Measurements from ENCODE around the gene CTTNBP2.

Gene CTTNBP2, protein sequence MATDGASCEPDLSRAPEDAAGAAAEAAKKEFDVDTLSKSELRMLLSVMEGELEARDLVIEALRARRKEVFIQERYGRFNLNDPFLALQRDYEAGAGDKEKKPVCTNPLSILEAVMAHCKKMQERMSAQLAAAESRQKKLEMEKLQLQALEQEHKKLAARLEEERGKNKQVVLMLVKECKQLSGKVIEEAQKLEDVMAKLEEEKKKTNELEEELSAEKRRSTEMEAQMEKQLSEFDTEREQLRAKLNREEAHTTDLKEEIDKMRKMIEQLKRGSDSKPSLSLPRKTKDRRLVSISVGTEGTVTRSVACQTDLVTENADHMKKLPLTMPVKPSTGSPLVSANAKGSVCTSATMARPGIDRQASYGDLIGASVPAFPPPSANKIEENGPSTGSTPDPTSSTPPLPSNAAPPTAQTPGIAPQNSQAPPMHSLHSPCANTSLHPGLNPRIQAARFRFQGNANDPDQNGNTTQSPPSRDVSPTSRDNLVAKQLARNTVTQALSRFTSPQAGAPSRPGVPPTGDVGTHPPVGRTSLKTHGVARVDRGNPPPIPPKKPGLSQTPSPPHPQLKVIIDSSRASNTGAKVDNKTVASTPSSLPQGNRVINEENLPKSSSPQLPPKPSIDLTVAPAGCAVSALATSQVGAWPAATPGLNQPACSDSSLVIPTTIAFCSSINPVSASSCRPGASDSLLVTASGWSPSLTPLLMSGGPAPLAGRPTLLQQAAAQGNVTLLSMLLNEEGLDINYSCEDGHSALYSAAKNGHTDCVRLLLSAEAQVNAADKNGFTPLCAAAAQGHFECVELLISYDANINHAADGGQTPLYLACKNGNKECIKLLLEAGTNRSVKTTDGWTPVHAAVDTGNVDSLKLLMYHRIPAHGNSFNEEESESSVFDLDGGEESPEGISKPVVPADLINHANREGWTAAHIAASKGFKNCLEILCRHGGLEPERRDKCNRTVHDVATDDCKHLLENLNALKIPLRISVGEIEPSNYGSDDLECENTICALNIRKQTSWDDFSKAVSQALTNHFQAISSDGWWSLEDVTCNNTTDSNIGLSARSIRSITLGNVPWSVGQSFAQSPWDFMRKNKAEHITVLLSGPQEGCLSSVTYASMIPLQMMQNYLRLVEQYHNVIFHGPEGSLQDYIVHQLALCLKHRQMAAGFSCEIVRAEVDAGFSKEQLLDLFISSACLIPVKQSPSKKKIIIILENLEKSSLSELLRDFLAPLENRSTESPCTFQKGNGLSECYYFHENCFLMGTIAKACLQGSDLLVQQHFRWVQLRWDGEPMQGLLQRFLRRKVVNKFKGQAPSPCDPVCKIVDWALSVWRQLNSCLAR (N-terminal part only)

DNA sequence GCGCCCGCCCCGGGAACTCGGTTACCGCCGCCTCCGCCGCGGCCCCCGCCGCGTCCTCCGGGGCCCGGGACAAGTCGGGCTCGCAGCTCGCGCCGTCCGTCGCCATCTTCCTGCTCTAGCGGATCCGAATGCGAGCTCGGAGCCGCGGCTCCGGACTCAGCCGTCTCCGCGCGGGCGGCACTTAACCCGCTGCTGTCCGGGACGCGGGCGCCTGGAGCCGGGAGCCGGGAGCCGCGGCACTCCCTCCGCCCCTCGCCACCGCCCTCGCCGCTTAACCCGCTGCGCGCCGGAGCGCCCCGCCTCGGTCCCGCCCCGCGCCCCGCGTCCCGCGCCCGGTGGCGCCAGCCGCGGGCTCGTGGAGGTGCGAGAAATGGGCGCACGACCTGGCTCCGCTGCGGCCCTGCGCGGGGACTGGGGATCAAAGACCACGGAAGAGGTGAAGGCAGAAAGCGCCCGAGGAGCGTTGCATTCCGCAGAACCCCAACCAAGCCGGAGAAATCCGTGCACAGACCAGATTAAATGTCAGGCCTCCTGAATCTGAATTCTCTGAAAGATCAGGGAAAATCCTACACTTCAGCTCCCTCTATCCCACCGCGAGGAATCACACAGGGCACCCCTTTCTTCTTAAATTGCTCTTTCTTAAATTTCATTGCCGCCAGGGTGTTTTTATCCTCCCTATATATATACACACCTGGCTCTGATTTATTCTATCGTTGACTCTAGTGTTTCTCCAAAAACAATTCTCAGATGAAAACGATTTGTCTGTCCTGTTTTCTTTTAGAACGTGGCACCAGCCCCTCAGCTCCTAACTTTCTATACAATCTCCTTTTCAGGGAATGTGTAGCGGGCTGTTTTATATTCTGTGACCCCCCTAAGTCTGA lies at the start of gene CTTNBP2:
CTTNBP2 (minus strand) TSS at position 132 of the 881 bp plus-strand sequence; CDS start at position 106, 26 bp downstream.
- peak; percentile 22 to 47 for DNase-seq

DNA sequence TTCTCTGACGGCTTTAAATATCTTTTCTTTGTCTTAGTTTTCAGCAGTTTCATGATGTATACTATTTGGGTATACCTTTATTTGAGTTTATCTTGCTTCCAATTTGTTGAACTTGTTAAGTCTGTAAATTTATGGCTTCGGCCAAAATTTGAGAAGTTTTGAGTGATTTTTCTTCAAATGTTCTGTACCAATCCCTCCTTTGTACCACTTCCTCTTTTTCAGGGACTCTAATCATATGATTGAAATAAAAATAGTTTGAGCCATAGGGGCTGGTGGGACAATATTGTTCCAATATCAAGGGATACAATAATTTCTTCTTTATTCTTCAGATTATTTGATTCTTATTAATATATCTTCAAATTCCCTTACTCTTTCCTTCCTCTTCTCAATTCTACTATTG lies 43.1 kb upstream of the CTTNBP2 start:
- no peak for DNase-seq

DNA sequence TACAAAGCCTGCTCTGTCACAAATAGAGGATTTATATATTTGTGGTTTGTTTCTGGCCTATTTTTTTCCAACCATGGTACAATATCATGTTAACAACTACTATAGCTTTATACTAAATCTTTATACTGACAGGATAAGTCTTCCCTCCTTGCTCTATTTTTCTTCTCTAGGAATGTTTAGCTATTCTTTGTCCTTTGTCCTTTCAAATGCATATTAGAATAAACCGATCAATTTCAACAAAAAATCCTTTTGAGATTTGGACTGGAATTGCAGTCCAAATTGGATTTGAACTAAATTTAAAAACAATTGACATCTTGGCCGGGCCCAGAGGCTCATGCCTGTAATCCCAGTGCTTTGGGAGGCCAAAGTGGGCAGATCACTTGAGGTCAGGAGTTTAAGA lies 39.2 kb upstream of the CTTNBP2 start:
- DNase-seq, result no peak

DNA sequence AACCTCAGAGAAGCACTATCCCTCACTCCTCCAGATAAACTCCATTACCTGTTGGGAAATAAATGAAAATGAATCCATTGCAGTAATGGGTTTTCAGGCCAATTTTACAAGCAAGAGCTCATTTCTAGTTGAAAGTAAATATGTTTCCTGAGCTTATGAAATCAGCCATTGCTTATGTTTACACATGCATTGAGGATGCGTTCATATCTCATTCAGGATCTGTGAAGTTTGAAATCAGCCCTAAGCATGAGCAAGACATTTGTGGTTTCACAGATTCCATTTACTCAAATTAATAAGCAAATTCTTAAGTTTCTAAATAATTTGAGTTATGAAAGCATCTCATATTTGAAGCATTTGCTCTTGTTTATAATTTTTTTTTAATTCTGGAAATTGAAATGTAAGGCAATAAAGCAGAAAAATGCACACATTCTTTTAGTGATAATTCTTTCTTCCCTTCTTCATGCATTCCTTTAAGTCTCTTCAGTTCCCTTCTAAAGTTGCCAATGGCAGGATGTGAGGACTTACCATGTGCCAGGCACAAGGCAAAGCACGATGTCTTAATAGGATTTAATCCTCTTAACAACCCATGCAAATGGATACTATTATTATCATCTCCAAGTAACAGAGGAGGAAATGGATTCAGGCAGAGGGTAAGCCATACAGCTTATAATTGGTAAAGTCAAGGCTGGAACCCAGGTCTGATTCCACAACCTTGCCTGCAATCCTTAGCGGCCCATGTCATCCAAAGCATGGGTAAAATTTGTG lies 35.0 kb upstream of the CTTNBP2 start:
- DNase-seq, result peak in 1 of 2 experiments; percentile 31

DNA sequence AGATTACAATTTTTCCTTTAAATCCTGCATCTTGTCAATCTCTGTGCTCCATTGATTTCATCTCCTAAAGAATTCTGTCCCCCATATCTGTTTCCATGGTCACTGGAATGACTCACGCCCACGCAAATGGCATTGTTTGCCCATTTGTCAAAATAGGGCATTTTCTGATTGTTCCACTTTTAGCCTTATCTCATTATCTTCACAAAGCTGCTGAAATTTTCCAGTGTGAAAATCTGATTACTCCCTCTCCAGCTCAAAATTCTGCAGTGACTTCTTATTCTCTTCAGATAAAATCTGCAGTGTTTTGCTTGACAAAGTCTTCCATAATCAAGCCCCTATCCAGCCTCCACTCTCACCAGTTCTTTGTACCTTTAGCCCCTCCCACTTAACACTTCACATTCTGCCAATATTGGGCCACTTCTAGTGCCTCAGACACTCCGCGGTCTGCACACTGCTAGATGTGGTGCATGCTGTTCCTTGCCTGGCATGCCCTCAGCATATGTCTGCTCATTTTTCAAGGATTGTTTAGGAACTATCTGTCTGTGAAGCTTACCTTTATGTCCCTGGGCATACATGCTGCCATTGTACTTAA lies 33.9 kb upstream of the CTTNBP2 start:
- DNase-seq, result no peak

DNA sequence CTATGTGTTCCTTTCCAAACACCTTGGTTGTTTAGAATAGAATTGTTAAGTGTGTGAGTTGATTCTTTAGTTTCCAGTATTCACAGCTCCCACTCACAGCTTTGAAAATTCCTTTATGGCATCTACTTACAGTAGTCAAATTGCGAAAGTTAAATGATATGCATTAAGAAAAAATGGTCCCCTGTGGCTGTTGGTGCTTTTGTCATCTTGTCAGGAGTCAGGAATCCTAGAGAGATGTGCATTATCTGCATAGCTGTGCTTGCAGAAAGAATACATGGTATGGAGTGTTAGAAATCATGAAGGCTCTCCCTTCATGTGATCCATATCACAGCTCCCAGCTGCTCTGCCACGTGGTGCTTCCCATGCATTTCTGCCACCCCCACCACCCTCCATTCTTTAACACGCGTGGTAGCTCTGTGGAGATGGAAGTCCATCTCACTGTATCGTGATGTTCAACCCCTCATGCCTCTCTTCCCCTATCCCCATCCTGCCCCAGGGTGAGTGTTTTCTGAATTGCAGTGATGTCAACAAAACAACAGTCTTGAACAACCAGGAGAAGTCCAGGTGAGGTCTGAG lies 29.2 kb upstream of the CTTNBP2 start:
- DNase-seq, result no peak

DNA sequence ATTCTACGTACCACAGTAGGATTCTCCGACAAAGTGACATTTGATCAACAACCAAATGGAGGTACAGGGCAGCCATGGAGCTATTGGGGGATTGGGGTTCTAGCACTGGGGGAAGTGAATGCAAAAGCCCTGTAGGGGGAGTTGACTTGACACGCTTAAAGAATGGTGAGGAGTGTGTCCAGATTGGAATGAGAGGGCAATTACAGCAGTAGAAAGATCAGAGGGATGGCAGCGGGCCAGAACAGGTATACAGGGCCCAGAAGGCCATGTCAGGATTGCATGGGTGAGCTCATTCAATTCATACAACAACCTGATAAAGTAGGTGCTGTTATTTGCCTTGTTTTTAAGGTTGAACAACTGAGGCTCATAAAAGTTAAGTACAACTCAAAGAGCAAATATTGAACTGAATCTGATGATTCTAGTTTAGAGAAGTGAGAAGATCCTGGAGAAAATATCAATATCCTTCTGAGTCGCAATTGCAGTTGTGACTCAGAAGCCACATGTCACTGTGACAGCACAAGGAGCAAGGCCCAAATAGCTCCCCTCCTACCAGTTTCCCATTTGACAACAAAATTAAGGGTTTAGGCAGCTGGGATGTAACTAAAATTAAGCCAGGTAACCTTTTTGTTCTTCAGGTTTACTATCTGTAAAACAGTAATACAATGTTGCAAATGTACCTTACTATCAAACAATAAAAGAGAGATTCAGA lies 28.0 kb upstream of the CTTNBP2 start:
- DNase-seq, result no peak

DNA sequence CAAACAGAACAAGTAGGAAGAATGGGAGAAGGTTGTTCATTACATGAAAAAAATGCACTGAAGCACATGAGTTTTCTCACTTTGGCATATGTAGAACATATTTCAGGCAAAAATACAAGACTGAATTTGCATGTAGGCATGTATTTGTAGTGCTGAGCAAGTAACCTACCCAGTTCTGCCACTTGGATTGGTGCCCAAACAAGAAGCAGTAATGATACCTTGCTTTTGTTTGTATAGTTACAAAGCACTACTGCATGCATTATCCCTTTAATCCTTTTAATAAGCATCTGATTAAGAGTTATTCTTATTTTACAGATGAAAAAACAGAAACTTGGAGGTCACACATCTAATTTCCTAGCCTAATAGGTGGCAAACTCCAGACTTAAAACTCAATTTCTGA lies 23.1 kb upstream of the CTTNBP2 start:
- no peak for DNase-seq

DNA sequence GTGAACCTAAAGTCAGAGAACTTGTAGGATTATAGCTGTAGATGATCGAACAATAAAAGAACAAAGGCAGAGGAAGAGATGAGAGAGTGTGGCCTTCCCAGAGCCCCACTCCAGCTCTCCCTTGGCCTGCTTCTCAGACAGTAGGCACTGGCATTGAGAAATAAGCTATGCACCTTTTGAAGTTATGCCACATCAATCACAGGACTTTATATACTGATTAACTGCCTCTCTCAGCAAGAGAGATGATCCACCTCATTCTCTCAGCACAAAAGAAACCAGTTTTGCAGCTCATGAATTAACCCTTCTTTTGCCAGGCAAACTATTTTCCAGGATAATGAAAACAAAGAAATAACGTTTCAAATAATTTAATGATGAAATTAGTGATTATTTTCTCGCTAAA lies 22.0 kb upstream of the CTTNBP2 start:
- DNase-seq, result no peak

DNA sequence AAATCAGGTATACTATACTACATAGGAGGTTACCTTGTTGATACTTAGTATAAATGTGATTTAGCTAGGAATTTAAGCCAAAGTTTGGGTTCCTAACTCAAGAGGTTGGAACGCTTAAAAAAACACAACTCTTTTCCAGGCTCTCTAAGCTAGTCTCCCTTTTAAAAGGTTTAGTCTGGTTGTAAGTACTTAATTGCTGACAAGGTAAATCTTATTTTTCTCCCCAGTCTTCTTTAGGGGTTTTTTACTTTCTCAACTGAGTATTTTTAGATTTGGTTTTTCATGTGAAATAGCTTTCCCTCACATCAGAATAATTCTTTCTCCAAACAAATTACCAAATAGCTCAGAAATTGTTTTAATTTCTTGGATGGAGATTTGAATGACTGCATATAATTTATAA lies 20.8 kb upstream of the CTTNBP2 start:
- no peak for DNase-seq

DNA sequence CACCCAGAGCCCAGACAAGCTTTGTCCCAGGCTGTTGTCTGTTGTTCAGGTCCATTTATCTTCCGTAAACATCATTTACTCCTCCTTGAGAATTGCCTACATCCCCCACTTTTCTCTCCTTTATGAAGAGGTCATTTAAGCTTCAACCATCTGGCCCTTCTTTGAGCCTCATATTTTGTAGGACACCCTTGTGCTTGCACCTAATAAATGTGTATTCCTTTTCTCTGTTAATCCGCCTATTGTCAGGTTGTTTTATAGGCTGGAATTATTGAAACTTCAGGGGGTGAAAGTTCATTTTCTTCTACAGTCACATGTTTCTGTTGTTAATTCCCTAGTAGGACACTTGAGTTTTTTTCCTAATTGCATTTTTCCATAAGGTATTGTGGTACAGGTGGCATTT lies 19.6 kb upstream of the CTTNBP2 start:
- DNase-seq, result peak; percentile 87 to 95

DNA sequence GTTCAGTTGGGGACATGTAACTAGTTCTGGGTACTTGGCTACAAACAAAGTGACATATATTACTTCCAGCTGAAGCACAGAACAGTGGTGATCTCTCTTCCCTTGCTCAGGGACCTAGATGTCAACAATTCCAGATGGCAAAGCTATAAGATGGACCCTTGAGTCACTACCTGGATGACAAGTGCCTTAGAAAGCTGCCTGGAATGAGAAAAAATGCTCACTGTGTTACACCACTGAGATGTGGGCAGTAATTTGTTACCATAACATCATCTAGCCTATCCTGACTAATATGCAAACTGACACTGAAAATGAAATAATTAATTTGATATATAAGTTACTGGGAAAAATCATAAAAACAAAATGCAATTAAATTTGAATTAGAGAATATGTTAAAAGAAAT lies 16.4 kb upstream of the CTTNBP2 start:
- DNase-seq, result peak; percentile 27 to 77

DNA sequence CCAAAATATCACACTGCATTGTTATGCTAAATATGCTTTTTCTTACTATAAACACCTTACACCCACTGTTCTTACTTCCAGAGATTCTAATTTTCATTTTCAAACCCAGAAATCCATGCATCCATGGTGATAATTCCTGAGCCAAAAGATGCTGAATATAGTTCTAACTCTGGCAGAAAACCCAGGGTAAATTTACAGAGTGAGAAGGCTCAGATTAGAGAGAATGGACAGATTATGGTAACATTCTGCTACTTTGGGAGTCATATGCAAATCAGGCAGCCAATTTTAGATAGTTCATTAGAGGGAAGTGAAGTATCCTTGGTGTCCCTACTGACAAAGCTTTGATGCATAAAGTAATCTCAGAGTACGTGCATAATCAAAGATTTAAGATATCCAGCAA lies 15.4 kb upstream of the CTTNBP2 start:
- no peak for DNase-seq

DNA sequence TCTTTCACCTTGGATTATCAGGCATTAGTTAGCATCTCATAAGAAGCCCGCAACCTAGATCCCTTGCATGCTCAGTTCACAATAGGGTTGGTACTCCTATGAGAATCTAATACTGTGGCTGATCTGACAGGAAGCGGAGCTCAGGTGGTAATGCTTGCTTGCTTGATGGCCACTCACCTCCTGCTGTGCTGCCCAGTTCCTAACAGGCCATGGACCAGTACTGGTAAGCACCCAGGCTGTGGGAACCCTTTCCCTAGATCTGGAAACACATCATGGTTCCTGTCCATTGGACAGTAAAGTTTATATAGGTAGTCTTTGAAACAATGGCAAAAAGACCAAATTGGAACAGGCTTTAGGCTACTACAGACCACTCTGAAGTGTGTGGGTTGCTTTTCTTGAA lies 9.4 kb upstream of the CTTNBP2 start:
- no peak for DNase-seq

DNA sequence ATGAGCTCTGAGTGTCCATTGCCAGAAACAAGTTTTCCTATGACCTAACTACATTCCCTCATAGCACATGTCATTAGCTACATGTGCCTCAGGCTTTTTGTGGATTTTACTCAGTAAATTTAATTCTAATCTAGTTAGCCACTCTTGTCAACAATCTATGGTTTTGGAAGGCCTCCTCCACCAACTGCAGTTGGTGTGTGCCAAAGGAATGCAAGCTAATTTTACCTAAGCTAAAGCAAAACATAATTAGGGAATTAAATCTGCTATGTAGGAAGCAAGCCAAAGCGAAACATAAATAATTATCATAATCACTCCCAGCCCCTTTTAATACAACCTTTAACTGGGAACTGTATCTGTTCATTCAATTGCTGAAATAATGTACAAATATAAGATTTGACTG lies 3.5 kb upstream of the CTTNBP2 start:
- no peak for DNase-seq

DNA sequence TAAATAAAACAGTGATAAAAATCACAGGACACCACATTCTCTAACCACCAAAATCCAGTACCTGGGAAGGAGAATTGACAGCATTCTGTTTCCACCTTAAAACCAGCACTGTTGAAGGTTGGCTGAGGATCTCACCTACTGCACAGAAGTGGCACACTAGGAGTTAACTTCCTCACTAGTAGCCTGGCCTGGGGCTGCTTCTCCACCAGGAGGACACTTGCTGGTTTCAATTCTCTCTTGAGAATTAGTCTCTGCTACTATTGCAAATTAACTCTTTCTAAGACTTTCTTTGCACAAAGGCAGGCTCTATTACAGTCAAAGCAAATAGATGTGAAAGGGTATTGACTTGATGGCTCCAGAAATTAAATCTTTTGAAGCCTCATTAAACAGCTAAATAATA lies 2.3 kb upstream of the CTTNBP2 start:
- DNase-seq, result no peak

DNA sequence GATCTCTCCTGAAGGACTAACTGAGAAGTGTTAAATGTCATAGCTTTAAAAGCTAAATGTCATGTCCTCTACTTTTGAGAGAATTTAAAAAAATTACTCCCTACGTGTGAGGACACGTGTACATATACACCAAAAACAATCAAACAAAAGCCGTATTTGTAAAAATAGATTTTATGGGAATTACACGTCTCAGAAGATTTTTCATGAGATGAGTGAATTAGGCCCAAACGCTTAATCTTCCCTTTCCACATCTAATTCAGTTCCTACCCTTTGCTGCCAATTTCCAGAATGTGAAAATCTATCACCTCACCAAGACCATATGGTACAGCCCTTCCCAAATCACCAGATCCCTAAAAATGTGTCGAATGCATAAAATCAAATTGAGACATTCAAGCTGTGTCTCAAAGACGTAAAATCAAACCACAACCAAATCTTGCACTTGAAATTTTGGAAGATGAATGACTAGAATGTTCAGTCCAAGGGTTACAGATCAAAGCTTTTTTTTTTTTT lies 1.0 kb upstream of the CTTNBP2 start:
- no peak for DNase-seq

DNA sequence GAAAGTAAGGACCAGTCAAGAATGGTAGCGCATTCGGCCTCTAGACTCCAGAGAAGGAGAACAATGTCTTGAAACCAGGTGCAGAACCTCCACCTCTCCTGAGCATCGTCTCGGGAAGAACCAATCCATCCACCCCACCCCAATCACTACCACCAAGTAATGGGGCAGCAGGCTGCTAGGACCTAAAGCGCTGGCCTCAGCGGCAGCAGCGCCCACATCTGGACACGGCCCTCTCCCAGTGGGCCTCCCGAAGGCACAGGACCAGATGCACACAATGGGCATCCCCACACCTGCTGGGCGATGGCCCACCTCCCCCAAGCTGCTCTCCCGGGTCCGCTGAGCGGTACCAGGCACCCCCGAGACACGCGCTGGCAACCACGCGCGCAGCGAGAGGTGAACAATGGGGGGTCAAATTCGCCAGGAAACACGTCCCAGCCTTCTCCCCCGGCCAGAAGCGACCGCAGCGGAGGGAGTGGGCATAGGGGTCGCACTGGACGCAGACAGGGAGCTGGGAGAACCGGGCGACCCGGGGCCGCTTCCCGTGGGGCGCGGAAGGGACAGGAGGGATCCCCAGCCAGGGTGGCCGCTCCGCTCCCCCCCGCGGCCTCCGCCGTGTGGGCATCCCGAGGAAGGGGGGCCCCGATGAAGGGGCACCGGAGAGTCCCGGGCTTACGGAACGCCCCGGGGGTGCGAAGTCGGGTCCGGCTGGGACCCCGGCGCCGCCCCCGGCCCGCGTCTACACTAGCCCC lies 506 bp downstream of the CTTNBP2 start:
- DNase-seq, result peak; percentile 27 to 55
